Stimulated activated CD8-positive, alpha-beta memory T cell treated with anti-CD3 and anti-CD28 coated beads, Interleukin-4, amount 100 ng/mL, for 4 hours (primary cell): ENCODE data around the gene CADM2.

Source experiments
- DNase-seq, 2 donors: peaks; one replicate each; pipeline ENCODE4 v3.0.0-alpha.2; 2020; ENCODE audit warnings: low read depth in 2 of 2, low spot score in 1 of 2

Gene CADM2

GRCh38 chr3:85182975-85183752, 224.4 kb downstream of the CADM2 start:
- DNase-seq: no peak

- DNase-seq: no peak
These were observed 226.7 kb downstream of the CADM2 start for GRCh38 chr3:85185495-85185894.

- no peak for DNase-seq
These were observed 230.9 kb downstream of the CADM2 start for GRCh38 chr3:85189731-85190130.

- no peak for DNase-seq
These were observed 234.8 kb downstream of the CADM2 start for GRCh38 chr3:85193565-85193964.

- no peak for DNase-seq
These were observed 249.9 kb downstream of the CADM2 start for GRCh38 chr3:85208650-85209049.

GRCh38 chr3:85210540-85210939, 251.8 kb downstream of the CADM2 start:
- DNase-seq: no peak

GRCh38 chr3:85228966-85229365, 270.2 kb downstream of the CADM2 start:
- no peak for DNase-seq

- DNase-seq: no peak
These were observed 285.3 kb downstream of the CADM2 start for GRCh38 chr3:85244091-85244490.

GRCh38 chr3:85244519-85244918, 285.7 kb downstream of the CADM2 start:
- DNase-seq: no peak

- DNase-seq: no peak
These were observed 293.0 kb downstream of the CADM2 start for GRCh38 chr3:85251766-85252165.

GRCh38 chr3:85252686-85253085, 293.9 kb downstream of the CADM2 start:
- DNase-seq: no peak

GRCh38 chr3:85254738-85255137, 295.9 kb downstream of the CADM2 start:
- DNase-seq: no peak

- no peak for DNase-seq
These were observed 297.2 kb downstream of the CADM2 start for GRCh38 chr3:85255949-85256348.

GRCh38 chr3:85258326-85258725, 299.5 kb downstream of the CADM2 start:
- DNase-seq: no peak

GRCh38 chr3:85258819-85259218, 300.0 kb downstream of the CADM2 start:
- DNase-seq: no peak

- no peak for DNase-seq
These were observed 301.0 kb downstream of the CADM2 start for GRCh38 chr3:85259748-85260147.

- DNase-seq: no peak
These were observed 305.6 kb downstream of the CADM2 start for GRCh38 chr3:85264381-85264780.

GRCh38 chr3:85270488-85270887, 311.7 kb downstream of the CADM2 start:
- no peak for DNase-seq

GRCh38 chr3:85271911-85272310, 313.1 kb downstream of the CADM2 start:
- DNase-seq: no peak

- DNase-seq: no peak
These were observed 329.5 kb downstream of the CADM2 start for GRCh38 chr3:85288257-85288656.

GRCh38 chr3:85297291-85297690, 338.5 kb downstream of the CADM2 start:
- DNase-seq: no peak

GRCh38 chr3:85298032-85298431, 339.2 kb downstream of the CADM2 start:
- DNase-seq: no peak

GRCh38 chr3:85303156-85303555, 344.4 kb downstream of the CADM2 start:
- no peak for DNase-seq
